Esophagus muscularis mucosa (tissue), 3 donors: ENCODE results near the gene LCE3A.

Experiments used
- POLR2A ChIP-seq: fragments of 450-650 bp; IDR thresholded peaks from one replicate; pipeline ENCODE4 v1.6.1; 2017; ENCODE audit warnings: antibody characterized with exemption, moderate library complexity, mild to moderate bottlenecking, low read depth
- POLR2AphosphoS5 ChIP-seq, 2 donors: sonication (generic); formaldehyde crosslinking; IDR thresholded peaks; one replicate each; pipeline ENCODE4 v1.6.1; 2017; ENCODE audit warnings: antibody characterized with exemption in 2 of 2
- TF ChIP-seq, protein P1 (sequence below), 3 experiments: fragments of 200-600 bp in 2 of 3; fragments of 450-650 bp in 1 of 3; sonication (generic) in 2 of 3; IDR thresholded peaks; one replicate each; pipeline ENCODE4 v1.5.1; 2017 to 2019; ENCODE audit warnings: antibody characterized with exemption in 3 of 3, mild to moderate bottlenecking in 2 of 3, moderate library complexity in 1 of 3

DNA sequence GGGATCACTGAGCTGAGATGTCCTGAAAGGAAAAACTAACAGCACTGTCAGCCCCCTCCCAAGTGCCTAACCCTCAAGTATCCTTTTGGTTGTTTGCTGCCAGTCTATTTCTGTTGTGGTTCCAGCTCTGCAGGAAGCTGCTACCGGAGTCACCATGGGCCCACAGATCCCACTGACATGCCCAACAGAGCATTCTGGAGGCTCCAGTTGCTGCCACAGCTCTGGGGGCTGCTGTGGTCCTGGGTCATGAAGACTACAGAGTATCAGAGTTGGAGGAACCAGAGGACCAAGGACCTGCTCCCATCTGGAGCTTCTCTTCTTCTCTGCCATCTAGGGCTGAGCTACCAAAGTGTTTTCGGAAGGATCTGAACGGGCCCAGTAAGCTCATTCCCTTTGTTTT is 910 bp downstream of the LCE3A start:
- TF ChIP-seq, protein P1, sequence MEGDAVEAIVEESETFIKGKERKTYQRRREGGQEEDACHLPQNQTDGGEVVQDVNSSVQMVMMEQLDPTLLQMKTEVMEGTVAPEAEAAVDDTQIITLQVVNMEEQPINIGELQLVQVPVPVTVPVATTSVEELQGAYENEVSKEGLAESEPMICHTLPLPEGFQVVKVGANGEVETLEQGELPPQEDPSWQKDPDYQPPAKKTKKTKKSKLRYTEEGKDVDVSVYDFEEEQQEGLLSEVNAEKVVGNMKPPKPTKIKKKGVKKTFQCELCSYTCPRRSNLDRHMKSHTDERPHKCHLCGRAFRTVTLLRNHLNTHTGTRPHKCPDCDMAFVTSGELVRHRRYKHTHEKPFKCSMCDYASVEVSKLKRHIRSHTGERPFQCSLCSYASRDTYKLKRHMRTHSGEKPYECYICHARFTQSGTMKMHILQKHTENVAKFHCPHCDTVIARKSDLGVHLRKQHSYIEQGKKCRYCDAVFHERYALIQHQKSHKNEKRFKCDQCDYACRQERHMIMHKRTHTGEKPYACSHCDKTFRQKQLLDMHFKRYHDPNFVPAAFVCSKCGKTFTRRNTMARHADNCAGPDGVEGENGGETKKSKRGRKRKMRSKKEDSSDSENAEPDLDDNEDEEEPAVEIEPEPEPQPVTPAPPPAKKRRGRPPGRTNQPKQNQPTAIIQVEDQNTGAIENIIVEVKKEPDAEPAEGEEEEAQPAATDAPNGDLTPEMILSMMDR (IDR thresholded peaks at IDR 0.05) = no peak
- TF ChIP-seq POLR2AphosphoS5 (IDR thresholded peaks at IDR 0.05) (no peak), POLR2A (no peak)
